Measurements from ENCODE around the gene SYNPO2. TPM values are rescaled to one million over a fixed set of nuclear protein-coding genes. Genes with fewer than 3 reads are reported as not detected.
A peak's percentile ranks its signal among the peaks of the same experiment; 100 is the strongest.
"Not testable (repeated sequence)": the region's sequence is repeated elsewhere in the genome, so short reads cannot be mapped to it uniquely, and the experiment has no call there.

The SYNPO2 gene
- total RNA-seq, 2 donors from 2014 or later: 960 to 1,079 TPM

DNA sequence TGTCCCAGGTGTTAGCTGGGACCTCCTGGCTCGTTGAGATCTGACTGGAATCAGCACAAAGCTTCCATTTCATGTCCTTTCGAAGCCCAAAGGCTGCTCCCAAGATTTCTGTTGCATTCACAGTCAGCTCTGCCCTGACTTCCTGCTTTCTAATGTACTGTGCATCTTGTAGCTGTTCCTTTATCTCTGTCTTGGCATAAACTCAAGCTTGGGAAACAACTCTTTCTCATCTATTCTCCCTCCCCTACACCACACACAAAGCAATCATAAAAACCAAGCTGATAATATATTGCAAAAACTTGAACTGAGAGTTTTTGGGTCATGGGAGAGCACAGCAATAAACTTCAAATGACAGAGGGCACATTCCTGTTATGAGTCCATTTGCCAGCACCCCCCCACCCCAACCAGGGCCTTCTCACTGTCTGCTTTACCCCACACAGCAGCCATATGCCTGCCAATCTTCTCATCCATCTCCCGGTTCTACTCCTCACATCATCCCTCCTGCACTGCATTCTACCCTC lies 76.3 kb downstream of the SYNPO2 start:
- intact Hi-C loops (cut with DNase I): loop anchor here (5.0 to 10.0 kb wide), 3 partner anchors 68 to 220 kb away; no protein-coding TSS in a partner anchor
- no peak for DNase-seq (ENCODE audit: low spot score)

DNA sequence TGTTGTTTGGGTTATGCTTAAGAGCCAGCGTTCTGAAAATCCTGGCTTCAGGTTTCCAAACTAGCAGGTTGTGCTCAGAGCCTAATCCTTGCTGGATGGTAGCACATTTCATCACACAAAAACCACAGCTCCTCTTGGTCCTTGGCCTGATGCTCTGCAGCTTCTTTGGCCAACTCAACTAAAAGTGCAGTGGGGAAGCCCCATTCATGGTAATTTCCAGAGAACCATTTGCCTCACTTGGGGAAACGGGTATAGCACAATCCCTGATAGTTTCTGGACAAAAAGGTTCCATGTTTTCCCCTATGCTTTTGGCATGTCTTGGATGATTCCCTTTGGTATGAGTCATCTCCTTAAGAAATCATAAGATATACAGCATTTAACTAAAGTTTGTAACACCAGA lies 78.7 kb downstream of the SYNPO2 start:
- no peak for DNase-seq (ENCODE audit: low spot score)
- intact Hi-C loops (cut with DNase I): loop anchor here (5.0 to 10.0 kb wide), 3 partner anchors 70 to 223 kb away; no protein-coding TSS in a partner anchor

DNA sequence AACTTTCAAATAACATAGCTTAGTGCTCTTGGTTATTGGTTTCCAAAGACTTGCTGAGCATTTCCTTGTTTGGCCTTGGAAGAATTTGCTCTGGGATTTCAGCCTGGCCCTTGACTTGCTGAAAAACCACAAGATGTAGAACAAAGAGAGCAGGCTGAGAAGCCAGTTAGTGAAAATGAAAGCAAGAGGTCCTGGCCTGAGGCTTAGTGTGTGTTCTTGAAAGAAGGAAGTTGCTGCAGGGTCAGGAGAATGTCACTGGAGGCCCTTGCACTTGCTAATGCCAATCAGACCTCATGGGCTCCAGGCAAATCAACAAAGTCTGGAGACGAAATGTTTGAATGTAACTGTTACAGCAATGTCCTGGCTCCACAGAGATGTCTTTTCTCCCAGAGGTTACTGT lies 79.4 kb downstream of the SYNPO2 start:
- no peak for DNase-seq (ENCODE audit: low spot score)
- intact Hi-C loops (cut with DNase I): loop anchor here (5.0 to 10.0 kb wide), 3 partner anchors 71 to 223 kb away; no protein-coding TSS in a partner anchor

DNA sequence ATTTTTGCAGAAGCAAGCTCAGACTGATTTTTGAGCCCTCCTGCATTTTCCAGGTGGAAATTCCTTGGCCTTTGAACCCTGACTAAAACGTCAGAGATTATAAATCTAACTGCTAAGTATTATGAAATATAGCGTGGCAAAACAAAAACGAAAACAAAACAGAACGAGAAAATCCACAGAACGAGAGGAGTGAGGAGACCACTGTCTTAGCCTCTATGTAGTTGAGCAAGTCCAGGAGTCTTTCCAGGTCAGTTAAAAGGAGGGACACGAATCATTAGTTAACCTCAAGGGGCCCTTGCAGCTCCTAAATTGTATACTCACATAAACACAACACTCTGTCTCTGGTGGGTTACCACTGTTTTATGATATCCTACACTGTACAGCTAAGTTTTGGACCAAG lies 80.2 kb downstream of the SYNPO2 start:
- DNase-seq (ENCODE audit: low spot score): no peak

DNA sequence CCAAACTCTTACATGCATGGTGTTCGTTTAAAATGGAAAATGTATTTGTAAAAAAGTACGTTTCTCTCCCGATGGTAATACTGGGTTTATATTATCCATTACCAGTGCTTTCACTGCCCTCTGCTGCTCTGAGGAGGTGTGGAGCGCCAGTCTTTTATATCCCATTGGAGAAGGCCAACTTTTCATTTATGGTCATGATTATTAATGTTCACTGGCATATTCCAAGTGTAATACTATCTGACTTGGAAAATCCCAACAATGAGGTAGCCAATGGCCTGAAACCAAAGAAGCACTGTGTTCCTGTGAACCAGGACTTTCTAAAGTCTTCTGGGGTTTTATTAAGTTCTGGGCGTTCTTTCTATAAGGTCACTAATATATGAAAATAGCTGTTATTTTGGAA lies 80.7 kb downstream of the SYNPO2 start:
- intact Hi-C loops (cut with DNase I): loop anchor here (5.0 to 10.0 kb wide), 3 partner anchors 72 to 225 kb away; no protein-coding TSS in a partner anchor
- DNase-seq (ENCODE audit: low spot score): peak; percentile 83

More for the DNA sequence above, 80.2 kb downstream of the SYNPO2 start:
- intact Hi-C loops (cut with DNase I): loop anchor here (5.0 to 10.0 kb wide), 3 partner anchors 72 to 224 kb away; no protein-coding TSS in a partner anchor

DNA sequence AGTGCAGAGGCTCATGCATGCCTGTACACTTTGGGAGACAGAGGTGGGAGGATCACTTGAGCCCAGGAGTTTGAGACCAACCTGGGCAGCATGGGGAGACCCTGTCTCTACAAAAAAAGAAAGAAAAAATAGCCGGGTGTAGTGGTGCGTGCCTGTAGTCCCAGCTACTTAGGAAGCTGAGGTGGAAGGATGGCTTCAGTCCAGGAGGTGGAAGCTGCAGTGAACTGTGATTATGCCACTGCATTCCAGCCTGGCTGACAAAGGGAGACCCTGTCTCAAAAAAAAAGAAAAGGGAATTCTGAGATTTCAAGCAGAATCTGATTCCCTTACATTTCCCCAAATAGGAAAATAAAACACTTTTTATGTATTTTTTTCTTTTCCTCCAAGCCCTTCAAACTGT lies 83.5 kb downstream of the SYNPO2 start:
- intact Hi-C loops (cut with DNase I): loop anchor here in 1 of 2 donors (5.0 kb wide), 1 partner anchor 200 kb away; no protein-coding TSS in a partner anchor
- DNase-seq (ENCODE audit: low spot score): no peak

DNA sequence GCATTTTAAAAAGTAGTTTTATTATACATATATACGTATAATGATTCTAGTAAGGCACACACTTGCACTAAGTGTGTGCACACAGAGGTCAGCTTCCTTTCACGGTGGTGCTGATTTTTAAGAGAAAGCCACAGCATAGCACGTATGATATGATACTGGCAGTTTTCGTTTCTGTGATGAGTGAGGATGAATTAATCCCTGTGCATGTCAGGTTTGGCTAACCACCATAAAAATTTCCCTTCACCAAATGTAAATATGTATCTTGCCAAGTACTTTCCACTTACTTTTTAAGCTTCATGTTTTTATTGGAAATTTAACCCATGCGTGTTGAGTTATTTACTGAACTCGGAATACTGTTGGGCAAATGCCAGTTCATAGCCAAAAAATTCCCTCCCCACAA lies 84.6 kb downstream of the SYNPO2 start:
- intact Hi-C loops (cut with DNase I): loop anchor here in 1 of 2 donors (5.0 kb wide), 1 partner anchor 201 kb away; no protein-coding TSS in a partner anchor
- no peak for DNase-seq (ENCODE audit: low spot score)

DNA sequence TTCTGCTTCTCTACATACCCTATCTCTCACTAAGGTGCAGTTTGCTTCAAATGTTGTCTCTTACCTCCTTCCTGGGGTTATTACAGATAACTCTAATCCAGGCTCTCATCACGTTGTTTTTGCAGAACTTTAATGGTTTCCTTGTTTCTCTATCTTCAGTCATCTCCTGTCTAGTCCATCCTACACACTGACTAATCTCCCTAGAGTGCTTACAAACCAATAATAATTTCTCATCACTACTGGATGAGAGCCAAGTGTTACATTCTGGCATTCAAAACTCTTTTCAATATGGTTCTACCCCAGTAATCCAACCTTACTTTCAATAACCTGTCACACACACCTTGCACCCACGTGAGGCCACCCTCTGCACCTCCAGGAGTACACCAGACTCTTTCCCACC lies 86.1 kb downstream of the SYNPO2 start:
- intact Hi-C loops (cut with DNase I): loop anchor here in 1 of 2 donors (5.0 kb wide), 1 partner anchor 202 kb away; no protein-coding TSS in a partner anchor
- DNase-seq (ENCODE audit: low spot score): no peak

DNA sequence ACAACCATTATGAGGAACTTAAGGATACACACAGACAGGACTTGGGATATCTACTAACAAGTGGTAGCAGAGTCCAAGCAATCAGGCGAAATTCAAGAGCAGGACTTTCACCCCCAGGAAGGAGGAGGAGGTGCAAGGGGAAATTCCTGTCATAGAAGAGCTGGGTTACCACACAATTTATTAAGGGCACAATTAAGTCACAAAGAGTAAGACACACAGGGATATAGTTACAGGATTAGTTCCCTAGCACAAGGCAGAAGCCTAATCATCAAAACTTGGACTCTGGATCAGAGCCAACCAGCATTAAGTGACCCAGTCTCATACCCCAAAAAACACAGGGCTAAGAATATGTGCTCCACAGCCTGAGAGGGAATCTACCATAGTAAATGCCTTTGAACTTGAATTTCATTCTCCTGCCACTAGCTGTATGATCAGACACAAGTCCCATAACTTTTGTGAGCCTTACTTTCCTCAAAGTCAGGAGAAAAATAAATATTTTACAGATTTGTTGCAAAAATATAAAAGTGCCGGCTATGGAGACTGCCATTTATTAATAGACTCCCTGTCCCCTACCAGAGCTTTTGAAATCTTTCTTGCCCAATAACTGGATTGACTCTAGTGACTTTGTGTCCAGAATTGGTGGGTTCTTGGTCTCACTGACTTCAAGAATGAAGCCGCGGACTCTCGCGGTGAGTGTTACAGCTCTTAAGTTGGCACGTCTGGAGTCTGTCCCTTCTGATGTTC lies 87.0 kb downstream of the SYNPO2 start:
- intact Hi-C loops (cut with DNase I): no loop called here
- no peak for DNase-seq (ENCODE audit: low spot score)

DNA sequence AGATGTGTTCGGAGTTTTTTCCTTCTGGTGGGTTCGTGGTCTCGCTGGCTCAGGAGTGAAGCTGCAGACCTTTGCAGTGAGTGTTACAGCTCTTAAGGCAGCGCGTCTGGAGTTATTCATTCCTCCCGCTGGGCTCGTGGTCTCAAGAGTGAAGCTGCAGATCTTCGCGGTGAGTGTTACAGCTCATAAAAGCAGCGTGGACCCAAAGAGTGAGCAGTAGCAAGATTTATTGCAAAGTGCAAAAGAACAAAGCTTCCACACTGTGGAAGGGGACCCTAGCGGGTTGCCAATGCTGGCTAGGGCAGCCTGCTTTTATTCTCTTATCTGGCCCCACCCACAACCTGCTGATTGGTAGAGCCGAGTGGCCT lies 87.5 kb downstream of the SYNPO2 start:
- DNase-seq (ENCODE audit: low spot score); intact Hi-C loops (cut with DNase I): not testable (repeated sequence)

DNA sequence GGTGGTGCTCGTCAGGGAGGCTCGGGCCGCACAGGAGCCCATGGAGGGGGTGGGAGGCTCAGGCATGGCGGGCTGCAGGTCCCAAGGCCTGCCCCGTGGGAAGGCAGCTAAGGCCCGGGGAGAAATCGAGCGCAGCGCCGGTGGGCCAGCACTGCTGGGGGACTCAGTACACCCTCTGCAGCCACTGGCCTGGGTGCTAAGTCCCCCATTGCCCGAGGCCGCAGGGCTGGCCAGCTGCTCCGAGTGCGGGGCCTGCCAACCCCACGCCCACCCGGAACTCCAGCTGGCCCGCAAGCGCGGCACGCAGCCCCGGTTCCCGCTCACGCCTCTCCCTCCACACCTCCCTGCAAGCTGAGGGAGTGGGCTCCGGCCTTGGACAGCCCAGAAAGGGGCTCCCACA lies 88.4 kb downstream of the SYNPO2 start:
- intact Hi-C loops (cut with DNase I); DNase-seq (ENCODE audit: low spot score): not testable (repeated sequence)

DNA sequence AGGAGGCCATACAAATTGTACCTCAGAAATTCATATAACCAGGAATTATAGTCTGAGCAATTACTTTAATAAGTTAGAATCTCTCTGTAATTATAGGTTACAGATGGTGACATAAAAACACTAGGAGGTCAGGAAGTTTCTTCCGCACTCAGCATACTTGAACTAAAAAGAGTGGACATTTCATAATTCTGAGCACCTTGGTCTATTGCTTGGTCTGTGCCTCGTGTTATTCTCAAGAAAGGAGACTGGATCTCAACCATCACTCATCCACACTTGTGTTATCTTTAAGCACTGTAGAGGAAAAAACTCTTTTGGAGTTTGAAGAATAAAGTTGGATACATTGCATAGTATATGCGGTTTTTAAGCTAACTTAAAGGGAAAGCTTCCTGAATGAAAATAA lies 91.1 kb downstream of the SYNPO2 start:
- intact Hi-C loops (cut with DNase I): loop anchor here (5.0 to 10.0 kb wide), 4 partner anchors 125 to 308 kb away; partner anchors contain the start of gene MYOZ2 (in 1 of the 2)
- DNase-seq (ENCODE audit: low spot score): no peak

DNA sequence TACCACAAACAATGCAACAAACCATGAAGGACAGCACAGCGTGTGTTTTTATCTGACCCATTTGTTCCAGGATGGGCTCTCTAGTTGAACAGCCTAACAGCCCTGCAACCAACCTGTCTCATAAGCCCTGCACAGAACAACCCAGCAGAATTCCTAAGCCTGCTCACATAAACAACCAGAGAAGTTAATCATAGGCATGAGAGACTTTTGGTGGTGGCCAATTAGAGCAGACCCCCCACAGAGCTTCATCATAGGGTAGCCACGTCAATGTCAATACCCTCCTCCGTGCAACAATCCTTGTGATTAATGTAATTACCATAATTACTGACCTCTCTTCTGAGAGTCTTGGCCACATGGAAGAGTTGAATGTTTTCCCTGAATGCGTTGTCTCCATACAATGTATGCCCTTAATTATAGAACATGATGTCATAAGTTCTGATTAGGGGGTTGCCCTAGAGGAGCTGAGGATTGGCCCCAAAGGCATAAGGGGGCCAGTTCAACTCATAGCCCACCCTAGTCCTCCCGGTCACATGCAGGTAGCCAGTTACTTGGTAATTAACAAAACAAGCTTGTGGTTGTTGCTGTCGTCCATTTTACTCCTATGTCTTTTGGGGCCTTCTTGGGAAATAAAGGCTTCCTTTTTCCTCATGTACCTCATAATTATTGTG lies 92.7 kb downstream of the SYNPO2 start:
- DNase-seq (ENCODE audit: low spot score): no peak
- intact Hi-C loops (cut with DNase I): loop anchor here (5.0 to 10.0 kb wide), 4 partner anchors 123 to 306 kb away; partner anchors contain the start of gene MYOZ2 (in 1 of the 2)

DNA sequence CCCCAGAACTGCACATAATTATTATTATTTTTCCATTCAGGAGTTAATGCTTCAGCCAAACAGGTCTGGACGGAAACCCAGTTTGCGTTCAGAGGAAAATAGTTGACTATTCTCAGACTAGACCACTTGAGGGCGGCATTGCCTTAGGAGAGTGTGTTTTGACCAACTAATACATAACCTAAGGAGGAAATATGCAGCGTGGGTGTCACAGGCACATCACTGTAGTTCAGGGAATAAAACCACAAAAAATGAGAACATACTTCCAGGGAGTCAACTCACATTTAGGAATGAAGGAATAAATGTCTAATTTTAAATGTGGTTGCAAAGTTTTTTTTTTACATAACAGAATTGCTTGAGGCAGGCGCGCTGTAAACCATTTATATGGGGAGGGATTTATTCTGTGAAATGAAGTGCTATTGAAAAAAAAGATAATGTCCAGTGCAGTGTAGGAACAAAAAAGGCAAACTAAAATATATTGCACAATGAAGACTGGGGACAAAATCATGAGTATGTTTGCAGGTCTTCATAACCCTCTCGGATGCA lies 93.3 kb downstream of the SYNPO2 start:
- DNase-seq (ENCODE audit: low spot score): no peak
- intact Hi-C loops (cut with DNase I): loop anchor here (5.0 to 10.0 kb wide), 4 partner anchors 123 to 305 kb away; partner anchors contain the start of gene MYOZ2 (in 1 of the 2)

DNA sequence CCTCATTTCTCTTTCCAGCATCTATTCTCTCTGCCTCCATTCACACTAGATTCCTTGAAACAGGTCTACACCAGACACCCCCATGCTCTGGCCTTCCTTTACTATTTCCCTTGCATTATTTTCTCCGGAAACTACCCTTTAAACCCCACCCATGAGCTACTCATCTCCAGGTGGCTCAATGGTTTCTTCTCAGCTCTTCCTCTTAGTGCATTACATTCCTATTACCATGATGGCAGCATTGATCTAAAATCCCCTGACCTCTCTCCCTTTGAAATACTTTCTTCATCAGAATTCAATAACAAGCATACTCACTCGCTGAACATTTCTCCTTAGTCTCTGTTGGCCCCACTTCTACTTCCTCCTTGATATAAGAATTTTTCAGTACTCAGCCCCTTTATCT lies 94.6 kb downstream of the SYNPO2 start:
- intact Hi-C loops (cut with DNase I): loop anchor here (5.0 to 10.0 kb wide), 4 partner anchors 122 to 304 kb away; partner anchors contain the start of gene MYOZ2 (in 1 of the 2)

DNA sequence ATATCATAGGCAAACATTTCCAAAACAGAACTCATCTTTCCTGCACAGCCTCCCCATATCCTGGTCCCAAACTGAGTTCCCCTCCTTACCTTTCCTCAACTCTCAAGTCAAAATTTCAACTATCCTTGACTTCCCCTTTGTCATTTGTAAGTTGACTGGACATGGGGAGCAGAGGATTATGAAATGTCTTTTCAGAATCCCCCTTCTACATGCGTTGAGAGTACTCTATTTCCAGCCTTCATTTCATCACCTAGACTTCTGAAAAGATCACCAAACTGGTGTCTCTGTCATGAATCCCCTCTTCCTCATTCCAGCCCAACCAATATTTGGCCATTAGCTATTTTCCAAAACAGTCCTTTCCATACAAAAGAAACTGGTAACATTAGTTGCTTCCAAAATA lies 95.2 kb downstream of the SYNPO2 start:
- no peak for DNase-seq (ENCODE audit: low spot score)
- intact Hi-C loops (cut with DNase I): loop anchor here (5.0 to 10.0 kb wide), 4 partner anchors 121 to 303 kb away; partner anchors contain the start of gene MYOZ2 (in 1 of the 2)

More for the DNA sequence above, 94.6 kb downstream of the SYNPO2 start:
- no peak for DNase-seq (ENCODE audit: low spot score)

DNA sequence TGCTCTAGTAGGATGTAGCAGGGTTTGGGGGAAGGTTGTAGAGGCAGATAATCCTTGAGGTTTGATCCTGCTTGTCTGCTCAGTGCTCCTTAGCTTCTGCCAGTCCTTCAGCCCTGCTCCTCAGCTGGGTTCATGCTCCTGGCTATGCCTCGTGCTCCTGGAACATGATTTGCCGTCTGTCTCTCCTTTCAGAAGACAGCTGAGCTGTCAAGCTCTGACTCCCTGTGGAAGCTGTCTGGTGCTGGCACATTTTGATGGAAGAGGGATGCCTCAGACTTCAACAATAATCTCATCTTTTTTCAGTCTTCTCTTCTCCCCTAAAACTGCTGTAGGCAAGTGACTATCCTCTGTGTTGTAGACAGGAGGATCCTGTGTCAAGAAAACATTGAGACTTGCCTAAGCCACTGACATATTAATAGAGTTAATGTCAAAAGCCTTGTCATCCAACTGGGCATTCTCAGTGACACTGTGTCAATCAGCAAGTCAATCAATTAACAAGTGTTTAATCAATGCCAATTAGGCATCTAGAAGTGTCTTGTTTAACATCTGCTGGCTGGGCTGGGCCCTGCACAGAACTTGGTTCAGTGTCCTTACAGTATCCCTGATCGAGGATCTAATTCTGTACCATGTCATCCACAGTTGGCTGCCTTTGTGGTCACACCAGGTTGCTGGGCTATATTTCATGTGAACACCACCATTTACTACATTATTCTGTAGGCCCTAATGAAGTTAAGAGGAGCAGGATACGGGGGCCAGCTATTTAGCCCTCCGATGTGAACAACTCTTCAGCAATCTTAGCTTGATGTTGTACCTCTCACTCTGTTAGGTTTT lies 96.7 kb downstream of the SYNPO2 start:
- no peak for DNase-seq (ENCODE audit: low spot score)
- intact Hi-C loops (cut with DNase I): loop anchor here (10.0 kb wide), 3 partner anchors 119 to 299 kb away; partner anchors contain the start of gene MYOZ2 (in 1 of the 2)

DNA sequence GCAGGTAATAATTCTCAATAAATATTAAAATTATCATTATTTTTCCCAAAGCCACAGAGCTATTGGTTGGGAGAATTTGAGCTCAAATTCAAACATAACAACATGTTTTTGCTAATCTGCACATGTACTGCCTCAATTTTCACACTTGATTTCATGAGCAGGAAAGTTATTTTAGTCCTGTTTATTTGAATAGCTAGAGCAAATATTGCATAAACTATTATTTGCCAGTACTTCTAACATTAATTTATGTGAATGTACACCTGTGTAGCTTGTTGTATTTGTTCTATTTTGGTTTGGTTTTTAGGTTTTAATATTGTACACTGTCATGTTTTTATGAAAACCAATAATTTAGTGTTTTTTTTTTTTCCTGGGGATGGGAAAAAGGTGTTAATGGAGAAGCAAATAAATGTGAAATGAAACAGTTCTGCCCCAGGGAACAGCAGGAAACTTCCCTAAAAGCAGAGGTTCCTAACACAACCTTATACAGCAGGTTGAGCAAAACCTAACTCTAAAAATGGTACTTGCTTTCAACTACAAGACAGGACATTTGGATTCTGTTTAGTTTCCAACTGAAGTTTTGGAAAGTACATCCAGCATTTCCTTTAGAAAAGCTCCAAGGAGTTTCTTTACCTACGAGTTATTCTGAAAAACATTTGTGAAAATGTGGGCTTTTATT lies 99.4 kb downstream of the SYNPO2 start:
- intact Hi-C loops (cut with DNase I): loop anchor here (10.0 kb wide), 3 partner anchors 117 to 297 kb away; partner anchors contain the start of gene MYOZ2 (in 1 of the 2)
- no peak for DNase-seq (ENCODE audit: low spot score)

All from posterior vena cava (tissue), 2 donors.